GM23248 (cell line): ENCODE data around the gene RDH8.

ENCODE experiments used
- EZH2 ChIP-seq: fragments of 200-600 bp; sonication (generic); IDR thresholded peaks from 2 replicates; pipeline ENCODE4 v1.6.1; 2018; ENCODE audit warnings: antibody characterized with exemption, mild to moderate bottlenecking; ENCODE audit not compliant: insufficient read depth, poor library complexity, severe bottlenecking
- EZH2phosphoT487 ChIP-seq: fragments of 200-600 bp; sonication (generic); IDR thresholded peaks from 2 replicates; pipeline ENCODE4 v1.6.1; 2018; ENCODE audit warnings: antibody characterized with exemption, moderate library complexity, mild to moderate bottlenecking, low read depth; ENCODE audit not compliant: insufficient read depth

GRCh38 chr19:10006752-10007323 lies 6.4 kb upstream of the RDH8 start:
- TF ChIP-seq EZH2phosphoT487 (no peak), EZH2 (no peak)
